Fibroblast of pulmonary artery (primary cell): ENCODE measurements around the gene STXBP5.

Experiments
- DNase-seq: peaks from one replicate; pipeline ENCODE4 v3.0.0-alpha.2; 2010; ENCODE audit warnings: low read depth
- H3K4me3 ChIP-seq: replicated peaks from 2 replicates; pipeline ENCODE4 v1.5.1; 2011; ENCODE audit warnings: low read depth, mild to moderate bottlenecking, control low read depth, low read length, moderate library complexity
- TF ChIP-seq, protein P1 (sequence below): IDR thresholded peaks from 2 replicates; pipeline ENCODE4 v1.5.1; 2011; ENCODE audit warnings: mild to moderate bottlenecking, control low read depth, low read length, inconsistent platforms; ENCODE audit errors: missing control alignments

Gene STXBP5

DNA sequence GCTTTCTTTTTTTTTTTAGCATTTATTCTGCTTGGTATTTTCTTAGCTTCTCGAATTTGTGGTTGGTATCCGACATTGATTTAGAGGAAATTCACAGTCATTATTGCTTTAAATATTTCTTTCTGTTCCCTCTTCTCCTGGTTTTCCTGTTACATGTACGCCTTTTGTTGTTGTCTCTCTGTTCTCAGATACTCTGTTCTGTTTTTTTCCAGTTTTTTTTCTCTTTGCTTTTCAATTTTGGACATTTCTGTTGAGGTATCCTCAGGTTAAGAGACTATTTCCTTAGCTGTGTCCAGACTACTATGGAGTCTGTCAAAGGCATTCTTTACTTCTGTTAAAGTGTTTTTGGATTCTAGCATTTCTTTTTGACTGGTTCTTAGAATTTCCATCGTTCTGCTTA lies 17.5 kb downstream of the STXBP5 start:
- TF ChIP-seq, protein P1, sequence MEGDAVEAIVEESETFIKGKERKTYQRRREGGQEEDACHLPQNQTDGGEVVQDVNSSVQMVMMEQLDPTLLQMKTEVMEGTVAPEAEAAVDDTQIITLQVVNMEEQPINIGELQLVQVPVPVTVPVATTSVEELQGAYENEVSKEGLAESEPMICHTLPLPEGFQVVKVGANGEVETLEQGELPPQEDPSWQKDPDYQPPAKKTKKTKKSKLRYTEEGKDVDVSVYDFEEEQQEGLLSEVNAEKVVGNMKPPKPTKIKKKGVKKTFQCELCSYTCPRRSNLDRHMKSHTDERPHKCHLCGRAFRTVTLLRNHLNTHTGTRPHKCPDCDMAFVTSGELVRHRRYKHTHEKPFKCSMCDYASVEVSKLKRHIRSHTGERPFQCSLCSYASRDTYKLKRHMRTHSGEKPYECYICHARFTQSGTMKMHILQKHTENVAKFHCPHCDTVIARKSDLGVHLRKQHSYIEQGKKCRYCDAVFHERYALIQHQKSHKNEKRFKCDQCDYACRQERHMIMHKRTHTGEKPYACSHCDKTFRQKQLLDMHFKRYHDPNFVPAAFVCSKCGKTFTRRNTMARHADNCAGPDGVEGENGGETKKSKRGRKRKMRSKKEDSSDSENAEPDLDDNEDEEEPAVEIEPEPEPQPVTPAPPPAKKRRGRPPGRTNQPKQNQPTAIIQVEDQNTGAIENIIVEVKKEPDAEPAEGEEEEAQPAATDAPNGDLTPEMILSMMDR = no peak
- no peak overlapping the region for H3K4me3 ChIP-seq
- DNase-seq = no peak

- TF ChIP-seq, protein P1 = peak; percentile 57
- DNase-seq = peak; percentile 48
- no peak overlapping the region for H3K4me3 ChIP-seq
Measured at GRCh38 chr6:147222160-147222838, 18.1 kb downstream of the STXBP5 start.

DNA sequence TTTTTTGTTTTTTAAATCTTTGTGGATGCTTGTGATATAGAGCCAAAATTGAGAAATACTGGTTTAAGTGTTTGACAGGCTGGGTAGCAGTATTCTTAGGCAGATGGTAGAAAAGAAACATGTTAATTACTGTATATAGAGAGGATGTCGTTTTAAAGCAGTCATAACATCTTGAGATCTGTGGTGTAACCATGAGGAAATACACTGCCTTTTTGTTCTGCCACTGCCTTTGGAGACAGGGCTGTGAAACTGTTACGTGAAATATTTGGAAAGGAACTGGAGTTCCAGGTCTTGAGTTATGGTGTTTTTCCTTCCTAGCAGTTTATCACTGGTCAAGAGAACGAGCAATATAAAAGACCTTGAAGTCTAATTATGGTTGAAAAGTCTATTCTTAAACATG lies 19.5 kb downstream of the STXBP5 start:
- no peak overlapping the region for H3K4me3 ChIP-seq
- DNase-seq = no peak
- TF ChIP-seq, protein P1 = no peak

DNA sequence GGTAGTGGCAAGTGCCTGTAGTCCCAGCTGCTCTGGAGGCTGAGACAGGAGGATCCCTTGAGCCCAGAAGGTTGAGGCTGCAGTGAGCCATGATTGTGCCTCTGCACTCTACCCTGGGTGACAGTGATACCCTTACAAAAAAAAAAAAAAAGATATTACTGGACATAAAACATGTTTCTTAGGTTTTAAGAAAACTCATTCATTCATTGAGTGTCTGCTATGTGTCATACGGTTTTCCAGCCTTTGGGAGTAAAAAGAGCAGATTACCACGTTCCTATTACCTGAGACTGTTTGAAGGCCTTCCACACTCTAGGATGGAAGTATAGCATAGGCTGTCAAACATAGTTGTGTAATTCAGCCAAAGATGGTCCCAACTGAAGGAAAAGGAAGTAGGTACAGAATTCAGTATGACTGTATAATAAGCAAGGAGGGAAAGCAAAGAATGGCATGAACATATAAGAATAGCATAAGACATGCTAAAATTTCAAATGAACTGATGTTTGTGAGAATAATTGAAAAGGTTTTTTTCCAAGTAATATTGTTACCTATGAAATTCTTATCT lies 22.0 kb downstream of the STXBP5 start:
- TF ChIP-seq, protein P1 = no peak
- DNase-seq = no peak
- H3K4me3 ChIP-seq = no peak overlapping the region

DNA sequence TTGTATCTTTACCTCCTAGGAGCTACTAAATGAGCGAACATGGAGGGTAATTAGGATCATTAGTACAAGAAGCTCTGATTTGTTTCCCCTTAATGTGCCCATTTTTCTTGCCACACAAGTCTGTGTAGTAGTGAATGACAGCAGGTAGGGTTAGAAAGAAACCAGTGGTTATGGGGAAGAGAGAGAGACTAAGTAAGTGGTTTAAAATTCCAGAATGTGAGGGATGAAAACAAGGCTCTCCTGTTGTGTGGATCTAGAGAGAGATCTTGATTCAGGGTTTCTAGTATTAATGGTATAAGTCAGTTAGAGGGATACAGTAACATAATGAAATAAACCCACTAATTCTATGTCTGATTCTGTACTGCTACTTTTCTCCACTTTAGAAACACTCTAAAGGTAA lies 22.7 kb downstream of the STXBP5 start:
- DNase-seq = no peak
- TF ChIP-seq, protein P1 = no peak
- H3K4me3 ChIP-seq = no peak overlapping the region

- TF ChIP-seq, protein P1 = no peak
- peak; percentile 34 for DNase-seq
- no peak overlapping the region for H3K4me3 ChIP-seq
Measured at GRCh38 chr6:147227770-147228320, 23.6 kb downstream of the STXBP5 start.
